H1 (cell line): Measurements from ENCODE around the gene FMN2. TPM values are rescaled to one million over a fixed set of nuclear protein-coding genes. Genes with fewer than 3 reads are reported as not detected.

Experiments used
- CTCF ChIA-PET: fragments of 300-600 bp; sonication (Branson Sonifier 250); formaldehyde crosslinking; loops from one replicate; lab custom pipeline; 2021; ENCODE audit not compliant: partially characterized antibody; lab: Charles Lee
- POLR2A ChIA-PET: fragments of 300-600 bp; sonication (Branson Sonifier 250); formaldehyde crosslinking; loops from one replicate; lab custom pipeline; 2021; ENCODE audit warnings: inconsistent platforms; ENCODE audit not compliant: partially characterized antibody; lab: Charles Lee
- DNase-seq, 2 experiments: peaks; one replicate each; pipeline versions ENCODE4 v3.0.0 to v3.0.0-alpha.2; 2010 to 2022; ENCODE audit warnings: low spot score in 2 of 2, low read depth in 1 of 2, mixed read lengths in 1 of 2
- FAIRE-seq: peaks from 2 replicates; lab custom pipeline; 2011; peaks lifted over from hg19 to GRCh38; lab: Jason Lieb, UNC
- H2AFZ ChIP-seq: 2 replicates; pipeline ENCODE4 v1.8.1; 2012; ENCODE audit warnings: low read length, inconsistent platforms
- H2AK5ac ChIP-seq: 2 replicates; pipeline ENCODE4 v1.6.1; 2013; ENCODE audit warnings: low read depth, low read length
- H2BK120ac ChIP-seq: replicated peaks from 2 replicates; pipeline ENCODE3; 2013; ENCODE audit warnings: low read depth, low read length, inconsistent platforms
- H2BK12ac ChIP-seq: 2 replicates; pipeline ENCODE4 v1.6.1; 2013; ENCODE audit warnings: low read depth, low read length
- H2BK15ac ChIP-seq: 2 replicates; pipeline ENCODE4 v1.6.1; 2013; ENCODE audit warnings: low read length
- H2BK20ac ChIP-seq: 2 replicates; pipeline ENCODE4 v1.6.1; 2013; ENCODE audit warnings: low read length
- H2BK5ac ChIP-seq: 2 replicates; pipeline ENCODE4 v1.6.1; 2013; ENCODE audit warnings: low read depth, low read length
- H3K14ac ChIP-seq: 2 replicates; pipeline ENCODE4 v1.6.1; 2013; ENCODE audit warnings: inconsistent platforms; ENCODE audit not compliant: insufficient read length
- H3K18ac ChIP-seq: 2 replicates; pipeline ENCODE4 v1.6.1; 2013; ENCODE audit warnings: low read length; ENCODE audit errors: extremely low read depth
- H3K23ac ChIP-seq: 2 replicates; pipeline ENCODE4 v1.6.1; 2013; ENCODE audit warnings: inconsistent platforms; ENCODE audit not compliant: insufficient read length
- H3K23me2 ChIP-seq: 2 replicates; pipeline ENCODE4 v1.6.1; 2013; ENCODE audit warnings: low read depth, low read length
- H3K27ac ChIP-seq: 2 replicates; pipeline ENCODE4 v1.6.1; 2011; ENCODE audit warnings: low read depth, low read length, inconsistent platforms
- H3K27me3 ChIP-seq, 4 experiments: replicated peaks in 1 of 4; 1 replicate in 1 of 4; 2 replicates in 3 of 4; pipeline versions ENCODE4 v1.6.1 to v1.8.1; 2011 to 2013; ENCODE audit warnings: low read length in 3 of 4, mild to moderate bottlenecking in 3 of 4, inconsistent platforms in 2 of 4, mixed read lengths in 2 of 4, moderate library complexity in 1 of 4; ENCODE audit not compliant: control insufficient read depth in 3 of 4, insufficient read depth in 3 of 4; ENCODE audit errors: extremely low read depth in 1 of 4
- H3K36me3 ChIP-seq, 4 experiments: 2 replicates each; pipeline versions ENCODE4 v1.6.1 to v1.8.1; 2011 to 2013; ENCODE audit warnings: mild to moderate bottlenecking in 4 of 4, low read length in 3 of 4, moderate library complexity in 2 of 4, control low read depth in 1 of 4, inconsistent platforms in 1 of 4; ENCODE audit not compliant: insufficient read depth in 4 of 4, control insufficient read depth in 2 of 4
- H3K4ac ChIP-seq: replicated peaks from 2 replicates; pipeline ENCODE3; 2013; ENCODE audit warnings: low read length, low read depth, mixed read lengths, inconsistent platforms; ENCODE audit not compliant: insufficient read length
- H3K4me1 ChIP-seq, 4 experiments: replicated peaks in 1 of 4; 1 replicate in 1 of 4; 2 replicates in 3 of 4; pipeline versions ENCODE4 v1.6.1 to v1.8.1; 2011 to 2013; ENCODE audit warnings: low read length in 3 of 4, inconsistent platforms in 2 of 4, mixed read lengths in 1 of 4; ENCODE audit not compliant: insufficient read depth in 4 of 4, control insufficient read depth in 3 of 4
- H3K4me2 ChIP-seq, 2 experiments: 2 replicates each; pipeline versions ENCODE4 v1.6.1 to v1.8.1; 2011 to 2013; ENCODE audit warnings: low read depth in 2 of 2, low read length in 2 of 2, control low read depth in 1 of 2, inconsistent platforms in 1 of 2, mild to moderate bottlenecking in 1 of 2; ENCODE audit not compliant: insufficient read depth in 1 of 2
- H3K4me3 ChIP-seq, 4 experiments: fragments of 200-600, 300-600 bp in 1 of 4; sonication (generic), shearing (Covaris generic), sonication (Bioruptor Twin) in 1 of 4; 2 replicates each; pipeline versions ENCODE4 v1.5.1 to v1.8.1; 2011 to 2016; ENCODE audit warnings: low read length in 4 of 4, low read depth in 3 of 4, control low read depth in 2 of 4, inconsistent platforms in 2 of 4, mild to moderate bottlenecking in 2 of 4, mixed read lengths in 1 of 4, moderate library complexity in 1 of 4; ENCODE audit not compliant: insufficient read depth in 2 of 4; ENCODE audit errors: extremely low read depth in 1 of 4
- H3K56ac ChIP-seq: replicated peaks from 2 replicates; pipeline ENCODE3; 2013; ENCODE audit warnings: low read depth, mild to moderate bottlenecking, mixed read lengths, low read length, inconsistent platforms; ENCODE audit not compliant: insufficient read length
- H3K79me1 ChIP-seq: 2 replicates; pipeline ENCODE4 v1.6.1; 2013; ENCODE audit warnings: low read depth, low read length, control low read depth
- H3K79me2 ChIP-seq, 2 experiments: 2 replicates each; pipeline versions ENCODE4 v1.6.1 to v1.8.1; 2012 to 2013; ENCODE audit warnings: low read length in 2 of 2, mild to moderate bottlenecking in 2 of 2, inconsistent platforms in 1 of 2; ENCODE audit not compliant: insufficient read depth in 2 of 2, control insufficient read depth in 1 of 2
- H3K9ac ChIP-seq, 4 experiments: replicated peaks in 1 of 4; 1 replicate in 1 of 4; 2 replicates in 3 of 4; pipeline versions ENCODE4 v1.6.1 to v1.8.1; 2011 to 2013; ENCODE audit warnings: low read depth in 3 of 4, low read length in 3 of 4, control low read depth in 2 of 4, mild to moderate bottlenecking in 2 of 4, moderate library complexity in 2 of 4, inconsistent platforms in 1 of 4; ENCODE audit errors: extremely low read depth in 1 of 4
- H3K9me3 ChIP-seq, 2 experiments: 2 replicates each; pipeline versions ENCODE4 v1.6.1 to v1.8.1; 2012 to 2013; ENCODE audit warnings: mild to moderate bottlenecking in 2 of 2, moderate library complexity in 2 of 2, control low read depth in 1 of 2, inconsistent platforms in 1 of 2, low read depth in 1 of 2, low read length in 1 of 2, mixed read lengths in 1 of 2; ENCODE audit not compliant: insufficient read depth in 2 of 2
- H4K20me1 ChIP-seq, 2 experiments: replicated peaks in 1 of 2; 2 replicates each; pipeline versions ENCODE3 to v1.8.1; 2011 to 2013; ENCODE audit warnings: inconsistent platforms in 2 of 2, low read length in 2 of 2, mild to moderate bottlenecking in 1 of 2; ENCODE audit not compliant: insufficient read depth in 2 of 2, control insufficient read depth in 1 of 2
- H4K5ac ChIP-seq: 2 replicates; pipeline ENCODE4 v1.6.1; 2013; ENCODE audit warnings: low read length, low read depth, mixed read lengths, inconsistent platforms; ENCODE audit not compliant: insufficient read length
- H4K8ac ChIP-seq: 2 replicates; pipeline ENCODE4 v1.8.0; 2013; ENCODE audit warnings: mild to moderate bottlenecking, moderate library complexity, low read length, inconsistent platforms; ENCODE audit not compliant: insufficient read depth; ENCODE audit errors: extremely low read depth
- H4K91ac ChIP-seq: replicated peaks from 2 replicates; pipeline ENCODE3; 2013; ENCODE audit warnings: low read length, mixed read lengths, inconsistent platforms; ENCODE audit not compliant: insufficient read length
- CTCF ChIP-seq, 3 experiments: IDR thresholded peaks; 1 replicate in 2 of 3; 2 replicates in 1 of 3; pipeline versions ENCODE4 v1.5.1 to v1.6.1; 2011; ENCODE audit warnings: low read length in 3 of 3, mild to moderate bottlenecking in 3 of 3, inconsistent platforms in 2 of 3, low read depth in 1 of 3, moderate library complexity in 1 of 3; ENCODE audit not compliant: insufficient read depth in 1 of 3; ENCODE audit errors: control extremely low read depth in 1 of 3
- HDAC6 ChIP-seq: IDR thresholded peaks from one replicate; pipeline ENCODE4 v1.7.1; 2012; ENCODE audit warnings: low read depth, mild to moderate bottlenecking, inconsistent platforms, low read length, moderate library complexity
- PHF8 ChIP-seq: fragments of 200-600 bp; sonication (generic); conservative IDR thresholded peaks from 2 replicates; pipeline ENCODE4 v1.7.1; 2012; ENCODE audit warnings: low read depth, mild to moderate bottlenecking, inconsistent platforms, low read length, moderate library complexity
- RAD21 ChIP-seq, 2 experiments: IDR thresholded peaks in 1 of 2; conservative IDR thresholded peaks in 1 of 2; 2 replicates each; pipeline ENCODE4 v1.6.1; 2011; ENCODE audit warnings: low read depth in 2 of 2, low read length in 2 of 2, improper control_type of control experiment in 1 of 2, inconsistent platforms in 1 of 2, mild to moderate bottlenecking in 1 of 2, moderate library complexity in 1 of 2
- RBBP5 ChIP-seq: IDR thresholded peaks from 2 replicates; pipeline ENCODE4 v1.7.1; 2012; ENCODE audit warnings: low read depth, mild to moderate bottlenecking, inconsistent platforms, low read length, moderate library complexity, borderline replicate concordance
- WGBS, 2 experiments: shearing (Covaris generic) in 1 of 2; methylation state at CpG; one replicate each; pipeline versions ENCODE4 v1.1.6 to v1.1.7; 2013 to 2015; ENCODE audit warnings: low lambda C conversion rate in 2 of 2, mixed read lengths in 2 of 2, inconsistent platforms in 1 of 2, low coverage in 1 of 2, missing lambda C conversion rate in 1 of 2; ENCODE audit not compliant: insufficient replicate concordance in 2 of 2, insufficient coverage in 1 of 2, insufficient read length in 1 of 2; ENCODE audit errors: extremely low coverage in 1 of 2, missing lambda C conversion rate in 1 of 2; 5-methylcytosine and 5-hydroxymethylcytosine counted together
- polyA plus RNA-seq, 7 experiments: library from polyadenylated mRNA; depleted of rRNA in 3 of 7; stranded (reverse) in 5 of 7; unstranded in 2 of 7; fragments of >200 nt in 5 of 7; fragments of 200-250 nt in 2 of 7; gene quantifications; 1 replicate in 5 of 7; 2 replicates in 1 of 7; 4 replicates in 1 of 7; pipeline versions ENCODE4 v1.2.1 to v1.2.3, GENCODE V29; 2011 to 2013; ENCODE audit warnings: missing spikeins in 2 of 7, mixed read lengths in 2 of 7
- total RNA-seq: library from RNA; stranded (reverse); fragmentation: NEBNext Ultra II Directional; extraction: Animal tissue kit (Norgen Biotek cat#: 25700); gene quantifications from 2 replicates; pipeline ENCODE4 v1.2.1, GENCODE V29; 2021

Gene FMN2
- total and polyA plus RNA-seq, 2 of the 8 experiments (the other 6 are each of a cell fraction or from before 2014, with no cell fraction given), result 0.83 to 2.0 TPM

GRCh38 chr1:240254778-240255291 is 163.2 kb downstream of the FMN2 start:
- POLR2A ChIA-PET, result no interaction called here
- Histone ChIP-seq H3K18ac (no peak overlapping the region), H3K4ac (no peak overlapping the region), H3K9ac (no peak overlapping the region), H4K8ac (no peak overlapping the region), H3K27ac (no peak overlapping the region), H3K23ac (no peak overlapping the region), H3K9me3 (no peaks in the 10 kb centered on the region), H2BK120ac (no peak overlapping the region), H4K5ac (no peak overlapping the region), H3K79me1 (no peaks in the 10 kb centered on the region), H4K91ac (no peak overlapping the region), H4K20me1 (no peaks in the 10 kb centered on the region), H2BK12ac (no peak overlapping the region), H3K23me2 (no peaks in the 10 kb centered on the region), H3K36me3 (no peaks in the 10 kb centered on the region), H3K4me2 (no peak overlapping the region), H2AFZ (no peak overlapping the region), H2BK15ac (no peak overlapping the region), H3K4me3 (no peak overlapping the region), H3K79me2 (no peaks in the 10 kb centered on the region)
- no peak for DNase-seq
- CTCF ChIA-PET, result interaction anchor here (0.6 kb wide), 1 partner anchor 19 kb away, joined by 3 read pairs; no protein-coding TSS in a partner anchor
- FAIRE-seq, result no peak
- TF ChIP-seq CTCF (IDR thresholded peaks at IDR 0.05; ENCODE audit: control extremely low read depth in 1 of 3, insufficient read depth in 1 of 3, low read depth in 1 of 3, low read length in 3 of 3) (peak in 2 of 3 experiments; percentile 21 to 27; a peak in 2 of 4 replicates), RBBP5 (no peak), RAD21 (IDR thresholded peaks at IDR 0.05 in 1 of 2, conservative IDR thresholded peaks at IDR 0.05 in 1 of 2; ENCODE audit: low read depth in 2 of 2, low read length in 2 of 2) (peak; percentile 21 to 39; a peak in 3 of 4 replicates), HDAC6 (no peak), PHF8 (no peak)
- TF ChIP-seq, all 59 proteins: peak for 2
- H3K56ac ChIP-seq, result no peak overlapping the region
- H3K14ac ChIP-seq, result no peak overlapping the region
- WGBS, 2 experiments, result 89% methylated on average over 11 of the region's 11 CpGs; no CpG with 5 or more reads in 1 of the 2 experiments
- H2BK5ac ChIP-seq, result no peak overlapping the region
- H2AK5ac ChIP-seq, result no peak overlapping the region
- H2BK20ac ChIP-seq, result no peak overlapping the region
- H3K27me3 ChIP-seq, result no peaks in the 10 kb centered on the region
- no peaks in the 10 kb centered on the region for H3K4me1 ChIP-seq
